Skin epidermis (tissue), 12 donors: ENCODE measurements around the gene ATXN1.

ENCODE experiments used
- H3K27ac ChIP-seq, 21 experiments: fragments of 200-600 bp; sonication (generic) in 11 of 21; one replicate each; pipeline ENCODE4 v1.5.0; 2020; ENCODE audit warnings: mild to moderate bottlenecking in 3 of 21, inconsistent platforms in 2 of 21, moderate library complexity in 2 of 21
- H3K4me3 ChIP-seq, 7 experiments: fragments of 200-600 bp; sonication (generic) in 2 of 7; one replicate each; pipeline ENCODE4 v1.5.0; 2020; ENCODE audit warnings: inconsistent platforms in 2 of 7, mild to moderate bottlenecking in 2 of 7, moderate library complexity in 1 of 7

Gene ATXN1

DNA sequence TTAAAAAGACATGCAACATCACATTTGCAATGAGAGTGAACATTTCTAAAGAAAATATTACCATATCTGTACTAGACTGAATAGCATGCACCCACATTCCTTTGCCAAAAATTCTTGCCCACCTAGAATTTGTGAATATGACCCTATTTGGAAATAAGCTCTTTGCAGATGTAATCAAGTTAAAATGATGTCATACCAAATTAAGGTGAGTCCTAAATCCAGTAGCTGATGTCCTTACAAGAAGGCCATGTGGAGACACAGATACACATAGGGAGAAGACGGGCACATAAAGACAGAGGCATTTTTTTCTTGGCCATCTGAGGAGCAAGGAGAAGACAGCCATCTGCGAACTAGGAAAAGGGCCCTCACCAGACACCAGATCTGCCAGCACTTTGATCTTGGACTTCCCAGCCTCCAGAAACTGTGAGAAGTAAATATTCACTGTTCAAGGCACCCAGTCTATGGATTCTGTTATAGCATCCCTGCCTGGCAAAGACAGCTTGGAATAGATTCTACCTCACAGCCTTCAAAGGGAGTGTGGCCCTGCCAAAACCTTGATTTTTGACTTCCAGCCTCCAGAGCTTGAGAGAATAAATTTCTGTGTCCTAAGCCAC lies 22.8 kb upstream of the ATXN1 start:
- no peak overlapping the region for H3K4me3 ChIP-seq
- no peak overlapping the region for H3K27ac ChIP-seq

DNA sequence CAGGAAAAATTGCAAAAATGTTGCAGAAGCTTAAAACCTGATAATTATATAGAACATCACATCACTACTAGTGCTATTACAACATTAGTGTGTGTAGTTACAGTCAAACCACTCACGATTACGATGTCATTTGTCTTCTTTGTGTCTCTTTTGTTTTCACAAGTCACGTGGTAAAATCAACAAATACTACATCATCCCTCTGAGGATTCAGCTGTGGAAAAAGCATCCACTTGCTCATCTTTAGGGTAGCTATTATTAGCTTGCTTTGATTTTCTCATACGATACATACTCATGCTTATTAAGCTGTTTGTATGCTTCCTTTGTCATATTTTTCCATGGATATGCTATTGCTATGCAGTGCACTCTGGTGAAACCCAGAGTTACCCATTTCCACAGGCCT lies 22.2 kb upstream of the ATXN1 start:
- no peak overlapping the region for H3K4me3 ChIP-seq
- H3K27ac ChIP-seq: no peak overlapping the region

DNA sequence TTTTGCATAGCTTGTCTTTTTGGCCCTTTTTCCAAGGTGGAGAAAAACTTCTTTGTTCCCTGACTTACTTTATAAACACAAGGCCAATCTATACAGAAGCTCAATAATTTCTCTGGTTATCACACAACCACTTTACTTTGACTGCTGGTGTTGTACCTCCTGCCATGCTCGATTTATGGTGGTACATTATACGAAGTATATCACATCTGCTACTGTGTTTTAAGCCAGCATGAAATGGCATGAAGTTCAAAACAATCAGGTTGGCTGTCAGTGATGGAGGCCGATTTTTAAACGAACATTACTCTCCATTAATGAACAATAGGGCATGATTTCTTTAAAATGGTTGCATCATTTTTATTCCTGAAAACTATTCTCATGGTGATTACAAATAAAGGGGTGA lies 21.0 kb upstream of the ATXN1 start:
- H3K27ac ChIP-seq: no peak overlapping the region

DNA sequence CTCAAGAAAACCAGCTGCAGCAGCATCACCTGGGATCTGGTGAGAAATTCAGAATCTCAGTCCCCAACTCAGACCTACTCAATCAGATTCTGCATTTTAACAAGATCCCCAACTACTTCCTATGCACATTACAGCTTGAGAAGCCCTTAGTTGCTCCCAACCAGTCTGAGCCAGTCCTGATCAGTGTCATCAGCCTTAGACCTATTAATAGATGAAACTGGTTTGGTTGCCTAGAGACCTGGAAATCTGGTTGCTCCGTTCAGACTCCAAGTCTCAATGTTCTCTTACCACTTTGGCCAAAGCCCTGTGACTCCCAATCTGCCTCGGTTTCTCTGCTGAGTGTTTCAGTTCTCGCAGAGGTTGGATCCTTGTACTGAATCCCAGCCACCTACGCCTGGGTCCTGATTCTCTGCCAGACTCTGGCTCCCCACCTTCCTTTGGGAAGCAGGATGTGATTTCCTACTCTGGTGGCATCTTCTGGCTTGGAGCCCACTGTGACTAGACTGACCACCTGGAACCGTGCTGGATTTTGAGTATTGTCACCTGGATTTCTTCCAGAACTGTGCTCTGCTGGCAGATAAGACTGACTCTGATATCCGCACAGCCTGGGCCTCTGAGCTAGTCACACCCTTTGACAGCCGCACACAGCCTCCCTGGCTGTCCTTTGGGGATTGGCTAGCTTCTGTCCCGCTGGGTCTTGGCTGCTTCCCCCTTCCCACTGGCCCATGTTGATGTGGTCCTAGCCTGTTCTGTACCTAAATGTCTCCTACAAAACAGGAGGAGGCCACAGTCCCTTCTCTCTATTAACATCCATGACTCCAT lies 20.3 kb upstream of the ATXN1 start:
- Histone ChIP-seq H3K4me3 (no peak overlapping the region), H3K27ac (peak overlapping the region in 4 of 21 experiments; percentile 3 to 43 (median 24))

More for the DNA sequence above, 21.0 kb upstream of the ATXN1 start:
- H3K4me3 ChIP-seq: no peak overlapping the region

DNA sequence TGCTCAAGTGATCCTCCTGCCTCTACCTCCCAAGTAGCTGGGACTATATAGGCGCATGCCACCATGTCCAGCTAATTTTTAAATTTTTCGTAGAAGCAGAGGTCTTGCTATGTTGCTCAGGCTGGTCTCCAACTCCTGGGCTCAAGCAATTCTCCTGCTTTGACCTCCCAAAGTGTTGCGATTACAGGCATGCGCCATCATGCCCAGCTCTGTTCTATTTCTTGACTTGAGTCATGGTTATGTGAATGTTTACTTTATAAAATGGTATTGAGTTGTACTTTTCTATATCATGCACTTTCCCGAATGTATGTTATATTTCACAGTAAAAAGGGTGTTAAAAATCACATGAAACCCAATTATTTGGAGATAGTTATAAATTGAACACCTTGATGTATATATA lies 17.3 kb upstream of the ATXN1 start:
- Histone ChIP-seq H3K4me3 (no peak overlapping the region), H3K27ac (no peak overlapping the region)

DNA sequence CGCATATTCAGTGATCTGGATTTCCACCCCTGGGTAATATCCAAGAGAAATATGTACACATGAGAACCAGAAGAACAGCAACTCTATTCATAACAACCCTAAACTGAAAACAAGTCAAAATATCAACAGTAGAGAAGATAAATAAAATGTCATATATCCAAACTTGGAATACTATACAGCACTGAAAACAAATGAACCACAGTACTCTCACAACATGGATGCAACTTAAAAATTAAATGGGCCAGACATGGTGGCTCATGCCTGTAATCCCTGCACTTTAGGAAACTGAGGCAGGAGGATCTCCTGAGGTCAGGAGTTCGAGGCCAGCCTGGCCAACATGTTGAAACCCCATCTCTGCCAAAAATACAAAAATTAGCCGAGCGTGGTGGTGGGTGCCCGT lies 16.5 kb upstream of the ATXN1 start:
- no peak overlapping the region for H3K4me3 ChIP-seq
- no peak overlapping the region for H3K27ac ChIP-seq

DNA sequence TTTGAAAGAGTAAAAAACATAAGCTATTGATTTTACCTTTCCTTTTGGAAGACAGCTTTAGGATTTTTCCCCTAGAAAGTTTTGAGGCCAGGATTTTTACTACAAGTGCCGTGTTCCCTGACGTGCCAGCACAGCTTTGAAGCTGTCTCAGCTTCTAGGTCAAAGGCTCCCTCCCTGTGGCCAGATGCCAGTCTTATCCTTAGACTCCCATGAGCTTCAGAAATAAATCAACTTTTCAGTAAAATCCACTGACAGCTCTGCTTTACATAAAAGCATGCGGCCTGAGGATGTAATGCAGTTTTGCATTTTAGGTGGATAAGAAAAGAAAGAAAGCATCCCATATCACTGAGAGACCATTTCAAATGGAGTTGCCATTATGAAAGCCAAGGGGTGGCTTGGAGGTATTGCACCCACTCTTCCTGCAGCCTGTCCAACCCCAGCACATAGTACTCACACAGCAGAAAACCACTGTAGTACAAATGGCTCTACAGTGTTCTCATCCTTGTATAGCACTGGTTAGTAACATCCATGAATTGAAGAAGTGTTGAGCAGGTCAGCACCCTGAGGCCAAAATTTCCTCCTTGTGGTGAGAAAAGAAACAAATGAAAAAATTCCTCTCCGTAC lies 15.2 kb upstream of the ATXN1 start:
- Histone ChIP-seq H3K4me3 (no peak overlapping the region), H3K27ac (no peak overlapping the region)

DNA sequence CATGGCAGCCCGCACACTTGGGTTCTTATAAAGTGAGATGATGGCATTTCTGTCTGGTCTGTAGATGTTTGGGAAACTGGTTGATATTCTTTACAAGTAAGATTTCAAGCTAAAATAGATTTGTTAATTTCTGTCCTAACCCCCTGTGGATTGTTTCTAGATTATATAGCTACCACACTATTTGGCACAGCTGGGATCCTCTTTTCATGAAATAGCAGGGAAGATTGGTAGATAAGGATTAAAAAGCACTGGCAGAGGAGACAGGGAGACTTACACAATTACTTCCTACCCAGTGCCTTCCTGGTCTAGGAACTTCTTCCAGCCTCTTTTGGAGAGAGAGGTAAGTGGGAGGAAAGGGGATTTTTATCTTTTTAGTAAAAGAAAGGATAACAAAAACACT lies 13.2 kb upstream of the ATXN1 start:
- Histone ChIP-seq H3K4me3 (no peak overlapping the region), H3K27ac (no peak overlapping the region)

DNA sequence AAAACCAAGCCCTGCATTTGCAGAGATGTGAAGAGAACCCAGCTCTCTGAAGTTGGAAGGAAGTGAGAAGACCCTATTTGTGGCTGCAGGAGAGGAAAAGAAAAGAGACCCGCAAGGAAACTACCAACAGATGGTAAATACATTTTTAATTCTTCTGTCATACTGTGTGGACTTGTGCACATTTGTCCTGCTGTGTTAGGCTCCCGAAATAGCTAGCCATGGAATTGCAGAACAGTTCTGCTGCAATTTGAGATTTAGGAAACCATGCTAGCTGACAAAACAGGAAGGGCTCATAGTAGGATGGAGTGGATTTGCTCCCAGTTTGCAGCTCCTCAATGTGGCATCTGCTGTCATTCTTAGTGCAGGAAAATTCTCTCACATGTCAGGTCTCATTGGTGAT lies 12.1 kb upstream of the ATXN1 start:
- Histone ChIP-seq H3K27ac (no peak overlapping the region), H3K4me3 (no peak overlapping the region)

DNA sequence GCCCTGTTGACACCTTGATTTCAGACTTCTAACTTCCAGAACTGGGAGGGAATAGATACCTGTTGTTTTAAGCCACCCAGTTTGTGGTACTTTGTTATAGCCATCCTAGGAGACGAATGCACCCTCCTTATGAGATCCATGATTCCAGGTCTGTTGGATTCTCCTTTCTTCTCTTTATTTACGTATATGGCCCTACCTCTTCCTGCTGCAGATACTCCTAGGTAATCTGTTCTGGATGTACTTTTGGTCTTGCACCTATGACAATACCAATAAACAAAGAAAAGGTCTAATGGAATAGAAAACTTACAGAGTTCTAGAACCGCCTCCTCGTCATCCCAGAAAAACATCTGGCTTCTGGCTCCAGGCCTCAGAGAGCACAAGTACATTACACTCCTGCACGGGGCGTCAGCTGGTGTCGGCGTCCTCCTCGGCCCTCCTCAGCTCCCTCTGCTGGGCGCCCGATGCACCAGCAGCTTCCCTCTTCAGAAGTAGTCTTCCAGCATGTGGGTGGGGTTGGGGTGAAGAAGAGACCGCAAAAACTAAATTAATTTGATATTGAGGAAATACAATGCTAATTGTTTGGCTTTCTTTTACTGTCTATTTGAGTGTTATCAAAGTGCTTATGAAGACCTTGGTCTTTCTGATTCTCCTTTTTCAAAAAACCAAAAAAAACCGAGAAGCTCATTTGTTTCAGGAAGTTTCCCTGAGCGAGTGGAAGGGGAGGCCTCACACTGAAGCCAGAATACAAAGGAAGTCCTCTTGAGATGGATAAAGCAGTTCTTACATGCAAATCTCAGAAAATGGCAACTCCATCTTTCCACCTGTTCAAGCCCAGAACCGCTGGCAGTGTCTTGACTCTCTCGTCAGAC lies 9.7 kb upstream of the ATXN1 start:
- peak overlapping the region in 7 of 21 experiments; percentile 13 to 77 (median 57) for H3K27ac ChIP-seq
- no peak overlapping the region for H3K4me3 ChIP-seq

DNA sequence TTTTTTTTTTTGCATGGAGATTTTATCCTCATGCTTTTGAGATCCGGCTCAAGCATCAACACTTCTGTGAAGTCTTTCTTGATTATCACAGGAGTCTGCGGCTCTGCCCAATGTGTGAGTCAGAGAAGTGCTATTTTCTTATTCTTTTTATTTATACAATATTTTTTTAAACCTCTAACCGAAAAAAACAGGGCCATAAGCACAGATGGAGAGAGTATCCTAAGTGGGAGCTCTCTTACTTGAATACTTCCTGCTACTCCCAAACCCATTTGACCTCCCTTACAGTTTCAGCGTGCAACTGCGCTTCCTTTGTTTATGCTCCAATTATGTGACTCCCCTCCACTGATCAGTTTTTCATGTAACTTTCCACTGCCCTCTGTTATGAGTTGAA lies 8.7 kb upstream of the ATXN1 start:
- peak overlapping the region in 9 of 21 experiments; percentile 10 to 77 (median 49) for H3K27ac ChIP-seq

DNA sequence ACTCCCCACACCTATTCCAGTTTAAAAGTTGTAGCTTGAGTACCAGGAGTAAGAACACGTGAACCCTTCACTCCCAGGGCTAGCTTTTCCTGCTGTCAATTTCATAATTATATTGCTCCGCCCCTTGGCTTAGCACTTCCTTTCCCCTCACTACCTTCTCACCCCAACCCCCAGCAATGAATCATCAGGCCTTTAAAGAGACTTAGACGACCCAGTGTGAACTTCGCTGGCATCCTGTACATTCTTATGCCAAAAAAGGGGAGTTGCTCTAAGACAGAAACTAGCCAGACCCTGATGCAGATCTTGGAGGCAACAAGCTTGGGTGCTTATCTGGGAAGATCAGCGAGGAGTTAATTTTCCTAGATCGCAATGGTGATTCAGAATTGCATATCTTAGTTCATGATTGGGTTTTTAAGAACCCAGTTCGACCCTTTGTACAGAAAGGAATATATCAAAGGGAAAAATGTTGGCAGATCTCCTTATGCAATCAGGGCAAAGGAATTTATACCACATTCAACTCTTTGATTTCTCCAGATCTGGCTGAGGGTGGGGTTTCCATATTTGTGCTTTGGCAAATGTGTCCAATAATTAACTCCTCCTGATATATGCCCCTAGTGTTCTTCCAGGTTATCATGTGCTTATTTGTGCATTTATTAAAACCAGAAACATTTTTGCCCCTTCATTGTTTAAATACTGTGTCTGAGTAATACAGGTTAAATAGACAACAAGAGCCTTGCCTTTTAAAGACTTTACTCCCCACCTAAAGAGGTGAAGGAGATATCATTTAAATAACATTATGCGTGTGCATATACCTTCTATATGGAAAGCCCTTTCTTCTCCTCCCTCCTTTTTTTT lies 8.1 kb upstream of the ATXN1 start:
- Histone ChIP-seq H3K27ac (peak overlapping the region in 9 of 21 experiments; percentile 10 to 77 (median 44)), H3K4me3 (no peak overlapping the region)

More for the DNA sequence above, 8.7 kb upstream of the ATXN1 start:
- no peak overlapping the region for H3K4me3 ChIP-seq

DNA sequence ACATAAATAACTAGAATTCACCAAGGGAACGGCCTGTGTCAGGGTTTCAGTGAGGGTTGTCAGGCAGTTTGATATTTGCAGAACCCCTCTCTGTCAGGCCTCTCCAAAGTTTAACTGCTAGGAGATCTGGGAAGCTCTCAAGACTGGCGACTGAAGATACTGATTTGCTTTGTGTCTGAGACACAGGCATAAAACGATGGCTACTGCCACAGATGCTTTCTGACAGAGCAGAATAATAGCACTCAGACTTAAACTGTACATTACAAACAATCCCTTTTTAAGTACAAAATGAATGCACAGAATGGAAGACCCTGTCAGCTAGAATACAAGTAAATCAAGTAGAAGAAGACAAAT lies 7.2 kb upstream of the ATXN1 start:
- no peak overlapping the region for H3K4me3 ChIP-seq
- H3K27ac ChIP-seq: peak overlapping the region in 5 of 21 experiments; percentile 21 to 64 (median 48)

DNA sequence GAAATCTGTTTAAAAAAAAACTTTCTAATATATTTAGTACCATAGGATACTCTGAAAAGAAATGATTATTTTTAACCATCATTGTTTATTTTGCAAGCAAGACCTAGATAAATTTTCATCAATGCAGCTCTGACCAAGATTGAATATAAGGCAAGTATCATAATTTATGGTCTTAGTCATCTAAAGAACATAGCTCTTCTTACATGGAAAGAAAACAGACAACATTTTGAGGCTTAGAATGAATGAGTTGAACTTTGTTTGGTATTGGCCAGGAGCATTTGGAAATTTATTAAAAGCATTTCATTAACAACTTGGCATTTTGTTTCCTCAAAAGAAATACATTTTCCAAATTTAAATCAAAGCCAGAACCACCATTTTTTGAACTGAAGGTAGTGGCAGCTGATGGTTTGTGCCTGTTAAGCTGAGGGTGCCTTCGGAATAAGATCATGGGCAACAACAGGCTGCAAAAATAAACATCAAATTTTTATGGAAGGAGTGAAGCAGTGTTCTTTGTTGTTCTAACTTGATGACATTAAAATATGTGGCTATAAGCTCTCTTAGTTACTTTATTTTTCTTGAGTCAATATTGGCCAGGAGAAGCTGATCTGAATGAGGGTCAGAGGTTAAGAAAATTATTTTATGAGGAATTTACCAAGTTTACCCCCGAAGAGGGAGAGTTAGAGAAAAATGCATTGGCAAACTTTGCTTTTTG lies 6.7 kb upstream of the ATXN1 start:
- Histone ChIP-seq H3K27ac (peak overlapping the region in 3 of 21 experiments; percentile 21 to 64 (median 38)), H3K4me3 (no peak overlapping the region)

DNA sequence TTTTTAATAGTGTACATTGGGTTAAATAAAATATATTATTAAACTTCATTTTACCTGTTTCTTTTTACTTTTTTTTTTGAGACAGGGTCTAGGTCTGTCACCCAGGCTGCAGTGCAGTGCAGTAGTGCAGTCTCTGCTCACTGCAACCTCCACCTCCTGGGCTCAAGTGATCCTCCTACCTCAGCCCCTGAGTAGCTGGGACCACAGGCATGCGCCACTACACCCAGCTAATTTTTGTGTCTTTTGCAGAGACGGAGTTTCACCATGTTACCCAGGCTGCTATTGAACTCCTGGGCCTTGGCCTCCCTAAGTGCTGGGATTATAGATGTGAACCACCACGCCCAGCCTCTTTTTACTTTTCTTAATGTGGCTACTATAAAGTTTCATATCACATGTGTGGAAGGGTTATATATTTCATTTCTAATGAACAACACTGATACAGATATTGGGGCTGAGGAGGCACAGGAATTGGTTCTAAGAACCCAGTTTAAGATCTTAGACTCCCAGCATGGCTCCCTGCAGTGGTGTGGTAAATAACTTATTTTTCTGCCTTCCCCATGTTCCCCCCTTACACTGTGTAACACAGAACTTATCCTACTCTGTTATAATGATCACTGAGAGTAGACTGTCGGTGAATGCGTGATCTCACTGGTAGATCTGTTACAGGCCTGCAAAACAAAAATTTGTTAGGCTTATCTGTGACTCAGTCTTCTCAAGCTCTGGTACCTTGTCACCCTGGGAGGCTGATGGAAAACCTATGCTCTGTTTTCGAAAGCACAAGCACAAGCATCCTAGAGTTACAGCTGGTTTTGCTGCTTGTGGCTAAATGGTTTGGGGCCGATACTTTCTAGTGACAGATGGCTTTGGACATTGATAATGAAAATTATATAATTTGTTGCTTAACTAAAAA lies 5.8 kb upstream of the ATXN1 start:
- Histone ChIP-seq H3K4me3 (no peak overlapping the region), H3K27ac (peak overlapping the region in 3 of 21 experiments; percentile 3 to 64 (median 17))

DNA sequence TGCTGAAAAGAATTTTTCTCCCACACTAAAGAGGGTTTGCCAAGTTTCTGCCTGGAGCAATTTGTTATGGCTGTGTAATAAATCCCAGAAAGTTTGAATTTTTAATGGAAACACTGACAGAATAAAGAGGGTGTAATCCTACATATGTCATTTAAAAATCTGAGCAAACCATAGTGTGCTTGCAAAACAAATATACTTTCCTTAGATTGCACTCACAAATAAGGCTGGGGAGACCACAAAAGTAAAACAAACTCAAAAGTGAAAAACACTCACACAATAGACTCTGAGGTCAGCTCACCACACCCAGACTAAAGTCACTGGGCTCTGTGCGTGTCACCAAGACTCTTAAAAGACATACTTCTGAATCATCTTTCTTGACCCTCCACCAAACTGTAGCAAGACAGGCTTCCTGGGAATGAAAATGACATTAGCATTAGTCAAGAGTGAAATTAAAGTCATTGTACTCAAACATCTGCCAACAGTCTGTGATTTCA lies 4.8 kb upstream of the ATXN1 start:
- peak overlapping the region in 2 of 21 experiments; percentile 26 to 64 for H3K27ac ChIP-seq
- no peak overlapping the region for H3K4me3 ChIP-seq

DNA sequence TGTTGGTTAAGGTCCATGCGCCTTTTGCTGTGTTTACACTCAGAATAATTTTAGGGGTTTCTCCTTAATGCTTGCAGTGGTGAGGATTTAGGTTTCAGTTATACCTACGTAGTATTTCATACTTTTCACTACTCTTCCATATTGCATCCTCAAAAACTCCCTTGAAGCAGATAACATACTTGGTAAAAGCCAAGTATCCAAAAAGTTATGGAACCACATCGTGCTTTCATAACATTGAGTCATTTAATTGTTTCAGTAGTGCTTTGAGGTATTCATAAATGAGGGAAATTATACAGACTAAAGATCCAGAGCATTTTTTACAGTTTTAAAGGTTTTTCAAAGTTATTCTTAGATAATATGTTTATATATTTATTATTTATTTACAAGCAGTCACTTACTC lies 4.0 kb upstream of the ATXN1 start:
- H3K27ac ChIP-seq: peak overlapping the region in 1 of 21 experiments; percentile 26

More for the DNA sequence above, 4.0 kb upstream of the ATXN1 start:
- no peak overlapping the region for H3K4me3 ChIP-seq
